Osteocyte (in vitro differentiated cells): ENCODE data around the gene CETN3. TPM values are rescaled to one million over a fixed set of nuclear protein-coding genes. Genes with fewer than 3 reads are reported as not detected.
A peak's percentile ranks its signal among the peaks of the same experiment; 100 is the strongest.

Experiments used
- DNase-seq: peaks from one replicate; pipeline ENCODE4 v3.0.0; 2021; ENCODE audit warnings: mixed read lengths; ENCODE audit not compliant: unreplicated experiment; ENCODE audit errors: extremely low spot score
- H3K27ac Mint-ChIP-seq: one replicate; pipeline ENCODE4 v1.8.0; 2021; ENCODE audit warnings: mild to moderate bottlenecking, mixed read lengths; ENCODE audit not compliant: unreplicated experiment
- H3K27me3 Mint-ChIP-seq: one replicate; pipeline ENCODE4 v1.8.0; 2021; ENCODE audit warnings: mixed read lengths; ENCODE audit not compliant: unreplicated experiment
- H3K36me3 Mint-ChIP-seq: one replicate; pipeline ENCODE4 v1.8.0; 2021; ENCODE audit warnings: mixed read lengths; ENCODE audit not compliant: unreplicated experiment
- H3K4me1 Mint-ChIP-seq: one replicate; pipeline ENCODE4 v1.8.0; 2021; ENCODE audit warnings: mixed read lengths; ENCODE audit not compliant: unreplicated experiment
- H3K4me3 Mint-ChIP-seq: one replicate; pipeline ENCODE4 v1.8.0; 2021; ENCODE audit warnings: mild to moderate bottlenecking, moderate library complexity, mixed read lengths; ENCODE audit not compliant: unreplicated experiment
- H3K9me3 Mint-ChIP-seq: one replicate; pipeline ENCODE4 v1.8.0; 2021; ENCODE audit warnings: mixed read lengths; ENCODE audit not compliant: unreplicated experiment
- CTCF ChIP-seq: fragments of 200-600 bp; sonication (generic); IDR thresholded peaks from 2 replicates; pipeline ENCODE4 v1.5.0; 2021; ENCODE audit warnings: antibody characterized with exemption, mild to moderate bottlenecking, moderate library complexity
- total RNA-seq: library from RNA; stranded (reverse); gene quantifications from 2 replicates; pipeline ENCODE4 v1.2.1, GENCODE V29; 2021

Gene CETN3
- total RNA-seq, 1 donor from 2014 or later, result 17.8 TPM

GRCh38 chr5:90395005-90395404 is 14.6 kb downstream of the CETN3 start:
- no peak for DNase-seq
- no peaks in the 10 kb centered on the region for H3K4me1 Mint-ChIP-seq
- H3K36me3 Mint-ChIP-seq, result peaks cover 28% of the 10 kb centered on the region
- H3K27ac Mint-ChIP-seq, result no peak overlapping the region
- no peak overlapping the region for H3K4me3 Mint-ChIP-seq
- H3K9me3 Mint-ChIP-seq, result no peaks in the 10 kb centered on the region
- TF ChIP-seq CTCF, result no peak
- H3K27me3 Mint-ChIP-seq, result no peaks in the 10 kb centered on the region

GRCh38 chr5:90390928-90391327 is 18.6 kb downstream of the CETN3 start:
- Mint-ChIP-seq H3K4me3 (no peak overlapping the region), H3K27me3 (no peaks in the 10 kb centered on the region), H3K4me1 (no peaks in the 10 kb centered on the region), H3K36me3 (peaks cover 11% of the 10 kb centered on the region), H3K27ac (no peak overlapping the region), H3K9me3 (no peaks in the 10 kb centered on the region)
- no peak for TF ChIP-seq CTCF
- no peak for DNase-seq

GRCh38 chr5:90390326-90390725 is 19.2 kb downstream of the CETN3 start:
- no peak overlapping the region for H3K4me3 Mint-ChIP-seq
- H3K4me1 Mint-ChIP-seq, result no peaks in the 10 kb centered on the region
- no peaks in the 10 kb centered on the region for H3K9me3 Mint-ChIP-seq
- DNase-seq, result no peak
- no peaks in the 10 kb centered on the region for H3K27me3 Mint-ChIP-seq
- H3K36me3 Mint-ChIP-seq, result peaks cover 11% of the 10 kb centered on the region
- H3K27ac Mint-ChIP-seq, result no peak overlapping the region
- no peak for TF ChIP-seq CTCF

GRCh38 chr5:90387508-90387907 is 22.0 kb downstream of the CETN3 start:
- Mint-ChIP-seq H3K4me1 (no peaks in the 10 kb centered on the region), H3K4me3 (no peak overlapping the region), H3K27me3 (peaks cover 2% of the 10 kb centered on the region), H3K27ac (no peak overlapping the region), H3K36me3 (peaks cover 2% of the 10 kb centered on the region), H3K9me3 (no peaks in the 10 kb centered on the region)
- no peak for TF ChIP-seq CTCF
- no peak for DNase-seq

GRCh38 chr5:90386099-90386710 is 23.4 kb downstream of the CETN3 start:
- H3K4me3 Mint-ChIP-seq, result no peak overlapping the region

More at GRCh38 chr5:90386099-90386710, 23.4 kb downstream of the CETN3 start:
- Mint-ChIP-seq H3K27me3 (peaks cover 2% of the 10 kb centered on the region), H3K36me3 (no peaks in the 10 kb centered on the region), H3K4me1 (no peaks in the 10 kb centered on the region), H3K9me3 (no peaks in the 10 kb centered on the region), H3K27ac (no peak overlapping the region)
- peak; percentile 65 for TF ChIP-seq CTCF
- no peak for DNase-seq
